ENCODE measurements around the gene DCN. TPM values are rescaled to one million over a fixed set of nuclear protein-coding genes. Genes with fewer than 3 reads are reported as not detected.
"Not testable (repeated sequence)": the region's sequence is repeated elsewhere in the genome, so short reads cannot be mapped to it uniquely, and the experiment has no call there.

The DCN gene
- total RNA-seq, 4 donors from 2014 or later = 371 to 2,364 (median 992) TPM

DNA sequence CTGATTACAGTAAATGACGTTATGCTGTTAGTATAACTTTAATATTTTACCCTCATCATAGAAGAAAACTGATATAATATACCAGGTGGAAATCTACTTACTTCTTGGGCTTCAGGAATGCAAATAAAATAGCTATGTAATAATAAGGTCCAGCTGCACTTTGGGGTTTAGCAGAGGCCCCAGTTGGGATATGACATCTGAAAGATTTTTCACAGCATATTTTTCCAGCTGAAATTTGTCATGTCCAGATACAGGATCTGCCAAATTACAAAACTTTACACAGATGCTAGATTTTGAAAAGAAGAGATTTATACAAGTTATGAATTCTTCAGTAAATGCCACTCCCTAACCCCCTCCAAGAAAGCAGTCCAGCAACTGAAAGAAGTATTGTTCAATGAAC, 29.2 kb upstream of the DCN start:
- intact Hi-C loops (cut with DNase I) = no loop called here
- Histone ChIP-seq H3K27ac (no peak overlapping the region), H3K9me3 (no peaks in the 10 kb centered on the region), H3K4me1 (no peaks in the 10 kb centered on the region), H3K36me3 (no peaks in the 10 kb centered on the region), H3K27me3 (no peaks in the 10 kb centered on the region), H3K4me3 (replicated peaks in 1 of 3) (no peak overlapping the region)
- WGBS, 2 donors = 81 to 85% methylated on average over 1 of the region's 1 CpG
- TF ChIP-seq, protein P1, sequence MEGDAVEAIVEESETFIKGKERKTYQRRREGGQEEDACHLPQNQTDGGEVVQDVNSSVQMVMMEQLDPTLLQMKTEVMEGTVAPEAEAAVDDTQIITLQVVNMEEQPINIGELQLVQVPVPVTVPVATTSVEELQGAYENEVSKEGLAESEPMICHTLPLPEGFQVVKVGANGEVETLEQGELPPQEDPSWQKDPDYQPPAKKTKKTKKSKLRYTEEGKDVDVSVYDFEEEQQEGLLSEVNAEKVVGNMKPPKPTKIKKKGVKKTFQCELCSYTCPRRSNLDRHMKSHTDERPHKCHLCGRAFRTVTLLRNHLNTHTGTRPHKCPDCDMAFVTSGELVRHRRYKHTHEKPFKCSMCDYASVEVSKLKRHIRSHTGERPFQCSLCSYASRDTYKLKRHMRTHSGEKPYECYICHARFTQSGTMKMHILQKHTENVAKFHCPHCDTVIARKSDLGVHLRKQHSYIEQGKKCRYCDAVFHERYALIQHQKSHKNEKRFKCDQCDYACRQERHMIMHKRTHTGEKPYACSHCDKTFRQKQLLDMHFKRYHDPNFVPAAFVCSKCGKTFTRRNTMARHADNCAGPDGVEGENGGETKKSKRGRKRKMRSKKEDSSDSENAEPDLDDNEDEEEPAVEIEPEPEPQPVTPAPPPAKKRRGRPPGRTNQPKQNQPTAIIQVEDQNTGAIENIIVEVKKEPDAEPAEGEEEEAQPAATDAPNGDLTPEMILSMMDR (IDR thresholded peaks at IDR 0.05) = no peak
- TF ChIP-seq POLR2A (IDR thresholded peaks at IDR 0.05) = no peak
- DNase-seq = no peak

DNA sequence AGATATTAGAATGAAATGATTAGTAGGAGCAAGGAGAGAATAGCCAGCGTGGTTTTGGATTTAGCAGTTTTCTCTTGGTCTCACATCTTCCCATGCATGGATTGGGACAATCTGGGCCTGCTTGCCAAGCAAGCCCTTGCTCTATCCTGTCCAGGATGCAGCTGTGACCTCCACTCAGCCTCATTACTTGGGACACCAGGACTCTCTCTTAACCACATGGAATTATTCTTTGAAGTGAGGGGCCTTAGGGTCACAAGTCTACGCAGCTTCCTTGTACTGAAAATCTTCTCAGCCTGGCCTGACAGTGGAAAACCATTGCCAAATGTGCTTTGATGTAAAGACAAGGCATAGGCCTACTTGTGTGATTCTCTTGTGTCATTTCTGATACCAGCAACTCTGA, 28.0 kb upstream of the DCN start:
- no peaks in the 10 kb centered on the region for H3K4me1 ChIP-seq
- intact Hi-C loops (cut with DNase I) = no loop called here
- H3K27ac ChIP-seq = no peak overlapping the region
- no peaks in the 10 kb centered on the region for H3K36me3 ChIP-seq
- no peaks in the 10 kb centered on the region for H3K27me3 ChIP-seq
- no peak for TF ChIP-seq POLR2A (IDR thresholded peaks at IDR 0.05)
- TF ChIP-seq, protein P1 (IDR thresholded peaks at IDR 0.05) = no peak
- no peaks in the 10 kb centered on the region for H3K9me3 ChIP-seq
- DNase-seq = no peak
- 84 to 90% methylated on average over 2 of the region's 2 CpGs for WGBS, 2 donors
- no peak overlapping the region for H3K4me3 ChIP-seq (replicated peaks in 1 of 3)

DNA sequence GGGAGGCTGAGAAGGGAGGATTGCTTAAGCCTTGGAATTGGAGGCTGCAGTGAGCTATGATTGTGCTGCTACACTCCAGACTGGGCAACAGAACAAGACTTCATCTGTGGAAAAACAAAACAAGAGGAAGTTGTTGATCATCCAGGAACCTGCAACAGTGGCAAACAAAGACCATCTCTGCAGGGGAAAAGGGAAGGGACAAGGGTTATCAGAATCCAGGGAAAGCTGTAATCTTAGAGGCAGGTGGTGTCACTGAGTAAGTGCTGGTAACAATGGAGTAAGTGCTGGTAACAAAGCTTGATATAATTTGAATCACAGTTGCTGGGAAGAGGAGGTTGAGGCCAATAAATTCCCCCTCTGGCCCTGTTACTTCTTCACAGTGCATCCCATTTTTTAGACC, 27.5 kb upstream of the DCN start:
- Histone ChIP-seq H3K9me3 (no peaks in the 10 kb centered on the region), H3K27me3 (no peaks in the 10 kb centered on the region), H3K4me1 (no peaks in the 10 kb centered on the region), H3K27ac (no peak overlapping the region), H3K36me3 (no peaks in the 10 kb centered on the region), H3K4me3 (replicated peaks in 1 of 3) (no peak overlapping the region)
- TF ChIP-seq, protein P1 (IDR thresholded peaks at IDR 0.05) = no peak
- no peak for TF ChIP-seq POLR2A (IDR thresholded peaks at IDR 0.05)
- no peak for DNase-seq
- intact Hi-C loops (cut with DNase I) = no loop called here

DNA sequence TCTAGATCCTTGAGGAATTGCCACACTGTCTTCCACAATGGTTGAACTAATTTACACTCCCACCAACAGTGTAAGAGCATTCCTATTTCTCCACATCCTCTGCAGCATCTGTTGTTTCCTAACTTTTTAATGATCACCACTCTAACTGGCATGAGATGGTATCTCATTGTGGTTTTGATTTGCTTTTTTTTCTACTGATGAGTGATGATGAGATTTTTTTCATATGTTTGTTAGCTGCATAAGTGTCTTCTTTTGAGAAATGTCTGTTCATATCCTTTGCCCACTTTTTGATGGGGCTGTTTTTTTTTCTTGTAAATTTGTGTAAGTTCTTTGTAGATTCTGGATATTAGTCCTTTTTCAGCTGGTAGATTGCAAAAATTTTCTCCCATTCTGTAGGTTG, 24.7 kb upstream of the DCN start:
- H3K27ac ChIP-seq; intact Hi-C loops (cut with DNase I); H3K4me1 ChIP-seq; H3K27me3 ChIP-seq; H3K36me3 ChIP-seq; H3K9me3 ChIP-seq; H3K4me3 ChIP-seq (replicated peaks in 1 of 3); DNase-seq: not testable (repeated sequence)

DNA sequence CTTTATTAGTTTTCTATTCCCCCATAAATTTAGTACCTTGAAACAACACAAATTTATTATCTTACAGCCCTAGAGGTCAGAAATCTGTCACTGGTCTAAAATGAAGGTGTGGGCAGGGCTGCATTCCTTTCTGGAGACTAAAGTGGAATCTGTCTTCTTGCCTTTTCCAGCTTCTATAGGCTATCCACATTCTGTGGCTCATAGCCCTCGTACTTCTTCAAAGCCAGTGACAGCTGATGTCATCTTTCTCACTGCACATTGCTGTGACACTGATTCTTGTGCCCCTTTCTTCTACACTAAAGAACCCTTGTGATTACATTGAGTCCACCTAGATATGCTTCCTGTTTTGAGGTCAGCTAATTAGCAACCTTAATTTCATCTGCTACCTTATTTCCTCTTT, 23.2 kb upstream of the DCN start:
- H3K4me1 ChIP-seq = peaks cover 0 to 4% of the 10 kb centered on the region in 2 donors
- no peaks in the 10 kb centered on the region for H3K36me3 ChIP-seq
- TF ChIP-seq, protein P1 (IDR thresholded peaks at IDR 0.05) = no peak
- TF ChIP-seq POLR2A (IDR thresholded peaks at IDR 0.05) = no peak
- no peak overlapping the region for H3K27ac ChIP-seq
- no peak for DNase-seq
- H3K9me3 ChIP-seq = no peaks in the 10 kb centered on the region
- H3K27me3 ChIP-seq = no peaks in the 10 kb centered on the region
- no peak overlapping the region for H3K4me3 ChIP-seq (replicated peaks in 1 of 3)
- 66 to 81% methylated on average over 1 of the region's 1 CpG for WGBS, 2 donors
- intact Hi-C loops (cut with DNase I) = no loop called here

DNA sequence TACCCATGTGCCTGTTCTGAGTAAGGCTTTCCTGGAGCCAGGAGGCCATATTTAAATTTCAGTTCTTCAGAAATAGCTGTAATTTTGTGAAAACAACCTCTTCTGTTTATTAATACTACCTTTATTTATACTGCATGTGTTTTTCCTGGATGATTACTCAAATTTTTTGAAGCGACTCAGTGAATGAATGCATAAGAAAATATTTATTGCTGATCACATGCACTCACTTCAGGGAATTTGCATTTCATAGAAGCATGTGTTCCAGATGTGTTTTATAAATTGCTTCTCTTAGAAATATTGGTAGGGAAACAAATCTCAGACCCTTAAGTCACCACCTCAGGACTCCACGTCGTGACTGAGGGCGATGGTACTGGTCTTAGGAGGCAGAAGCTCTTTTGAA, 21.8 kb upstream of the DCN start:
- intact Hi-C loops (cut with DNase I) = no loop called here
- Histone ChIP-seq H3K36me3 (no peaks in the 10 kb centered on the region), H3K27me3 (no peaks in the 10 kb centered on the region), H3K9me3 (no peaks in the 10 kb centered on the region), H3K27ac (no peak overlapping the region), H3K4me1 (peaks cover 0 to 4% of the 10 kb centered on the region in 2 donors), H3K4me3 (replicated peaks in 1 of 3) (no peak overlapping the region)
- no peak for DNase-seq
- 91 to 95% methylated on average over 4 of the region's 4 CpGs for WGBS, 2 donors
- TF ChIP-seq, protein P1 (IDR thresholded peaks at IDR 0.05) = no peak
- no peak for TF ChIP-seq POLR2A (IDR thresholded peaks at IDR 0.05)
